Right renal cortex interstitium (tissue), 3 donors: Measurements from ENCODE around the gene DTWD2. TPM values are rescaled to one million over a fixed set of nuclear protein-coding genes. Genes with fewer than 3 reads are reported as not detected.
"Not testable (repeated sequence)": the region's sequence is repeated elsewhere in the genome, so short reads cannot be mapped to it uniquely, and the experiment has no call there.

ENCODE experiments used
- DNase-seq, 3 donors: peaks; one replicate each; pipeline ENCODE4 v3.0.0-alpha.2; 2013; ENCODE audit warnings: low read depth in 3 of 3, low spot score in 2 of 3
- polyA plus RNA-seq, 3 donors: library from polyadenylated mRNA; unstranded; fragments of 120-200 nt; gene quantifications; one replicate each; pipeline ENCODE4 v1.2.1, GENCODE V29; 2013; ENCODE audit not compliant: insufficient read length in 3 of 3

The DTWD2 gene
- polyA plus RNA-seq, 3 donors: 12.9 to 14.5 (median 13.8) TPM

DNA sequence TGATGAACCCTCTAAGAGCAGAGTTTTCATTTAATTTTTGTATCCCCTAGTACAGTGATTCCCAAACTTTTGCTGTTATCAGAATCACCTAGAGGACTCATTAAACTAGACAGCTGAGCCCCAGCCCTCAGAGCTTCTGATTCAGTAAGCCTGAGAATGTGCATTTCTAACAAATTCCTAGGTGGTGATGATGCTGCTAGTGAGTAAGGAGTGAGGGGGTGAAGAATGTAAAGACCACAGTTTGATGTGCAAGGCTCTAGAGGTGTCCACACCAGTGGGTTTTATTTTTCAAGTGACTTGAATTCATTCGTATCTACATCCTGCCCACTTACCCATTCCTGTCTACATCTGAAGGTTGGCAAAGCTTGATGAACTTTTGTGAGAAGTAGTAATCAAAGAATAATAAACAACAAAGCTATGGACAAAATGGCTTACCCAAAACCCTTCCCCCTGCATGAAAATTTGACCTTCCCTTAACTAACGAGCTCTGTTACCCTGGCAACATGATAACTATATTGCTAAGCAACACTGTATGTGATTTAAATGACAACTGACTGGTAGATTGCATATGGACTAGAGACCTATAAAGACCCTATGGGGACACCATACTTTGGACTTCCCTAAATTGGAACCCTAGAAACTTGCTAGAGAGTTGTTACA, 35.2 kb downstream of the DTWD2 start:
- no peak for DNase-seq

DNA sequence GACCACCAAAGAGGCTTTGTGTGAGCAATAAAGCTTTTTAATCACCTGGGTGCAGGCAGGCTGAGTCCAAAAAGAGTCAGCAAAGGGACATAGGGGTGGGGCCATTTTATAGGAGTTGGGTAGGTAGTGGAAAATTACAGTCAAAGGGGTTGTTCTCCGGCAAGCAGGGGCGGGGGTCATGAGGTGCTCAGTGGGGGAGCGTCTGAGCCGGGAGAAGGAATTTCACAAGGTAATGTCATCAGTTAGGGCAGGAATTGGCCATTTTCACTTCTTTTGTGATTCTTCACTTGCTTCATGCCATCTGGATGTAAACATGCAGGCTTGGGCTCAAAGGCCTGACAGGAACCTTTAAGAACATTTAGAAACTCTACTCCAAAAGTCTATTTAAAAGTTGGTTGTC, 36.0 kb downstream of the DTWD2 start:
- not testable (repeated sequence) for DNase-seq

DNA sequence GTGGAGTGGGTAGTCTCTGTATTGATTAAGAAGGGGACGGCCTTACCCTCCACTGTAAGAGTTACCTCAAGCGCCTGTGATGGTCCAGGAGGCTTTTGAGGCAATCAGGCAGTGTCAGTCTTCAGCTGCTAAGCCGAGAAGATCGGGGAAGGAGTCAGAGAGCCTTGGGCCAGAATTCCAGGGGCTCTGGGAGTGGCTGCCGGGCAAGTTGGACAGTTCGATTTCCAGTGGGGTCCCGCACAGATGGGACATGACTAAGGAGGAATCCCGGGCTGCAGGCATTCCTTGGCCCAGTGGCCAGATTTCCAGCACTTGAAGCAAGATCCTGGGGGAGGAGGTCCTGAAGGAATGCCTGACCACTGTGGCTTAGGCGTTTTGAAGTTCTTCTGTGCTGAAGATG, 38.0 kb downstream of the DTWD2 start:
- DNase-seq: not testable (repeated sequence)

DNA sequence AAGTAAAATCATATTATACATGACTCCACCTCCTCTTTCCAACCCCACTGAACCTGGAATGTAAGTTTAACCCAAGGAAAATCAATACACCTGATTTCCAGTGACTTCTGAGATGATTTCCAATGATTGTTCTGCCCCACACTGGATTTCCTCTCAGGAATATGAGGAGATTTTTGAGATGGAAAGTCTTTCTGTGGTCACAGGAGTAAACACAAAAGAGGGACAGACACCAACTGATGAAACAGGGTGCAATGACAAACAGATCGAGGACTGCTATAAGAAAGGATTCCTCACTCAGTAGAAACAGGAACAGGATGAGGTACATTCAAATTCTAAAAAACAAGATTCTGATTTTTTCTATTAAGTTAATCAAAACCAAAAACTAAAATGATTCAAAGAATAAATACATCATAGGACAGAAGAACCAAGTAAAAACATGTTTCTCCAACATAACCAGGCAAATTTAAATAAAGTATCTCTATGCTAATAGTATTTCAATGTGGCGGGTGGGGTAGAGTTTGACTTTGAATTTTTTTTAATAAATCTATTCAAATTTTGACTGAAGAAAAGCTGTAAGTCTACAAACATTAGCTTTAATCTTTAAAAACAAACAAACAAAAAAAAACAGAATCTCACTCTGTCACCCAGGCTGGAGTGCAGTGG, 42.1 kb downstream of the DTWD2 start:
- DNase-seq: no peak

DNA sequence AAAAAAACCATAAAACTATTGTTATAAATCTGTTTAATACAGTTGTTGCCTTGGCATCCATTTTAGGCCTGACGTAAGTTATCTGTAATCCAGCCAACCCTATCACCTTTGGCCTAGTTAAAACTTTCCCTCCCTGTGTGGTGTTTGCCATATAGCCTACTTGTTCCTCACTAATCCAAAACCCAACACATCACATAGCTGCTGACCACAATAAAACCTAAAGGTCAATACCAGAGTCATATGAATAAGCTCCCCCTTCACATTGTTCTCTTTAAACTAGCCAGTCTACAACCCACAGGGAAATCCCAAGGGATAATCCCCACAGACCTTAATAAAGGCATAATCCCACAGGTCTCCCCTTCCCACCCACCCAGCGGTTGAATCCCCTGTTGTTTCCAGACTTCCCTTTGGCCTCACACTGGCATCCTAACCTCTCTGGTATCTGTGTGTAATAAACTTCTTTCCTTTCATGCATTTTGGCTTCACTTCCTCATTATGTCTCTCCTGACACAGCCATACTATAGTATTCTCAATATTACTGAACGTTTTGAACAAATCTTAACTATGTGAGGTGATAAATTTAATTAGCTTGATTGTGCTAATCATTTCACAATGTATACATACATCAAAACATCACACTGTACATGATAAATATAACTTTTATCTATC, 50.8 kb downstream of the DTWD2 start:
- no peak for DNase-seq

DNA sequence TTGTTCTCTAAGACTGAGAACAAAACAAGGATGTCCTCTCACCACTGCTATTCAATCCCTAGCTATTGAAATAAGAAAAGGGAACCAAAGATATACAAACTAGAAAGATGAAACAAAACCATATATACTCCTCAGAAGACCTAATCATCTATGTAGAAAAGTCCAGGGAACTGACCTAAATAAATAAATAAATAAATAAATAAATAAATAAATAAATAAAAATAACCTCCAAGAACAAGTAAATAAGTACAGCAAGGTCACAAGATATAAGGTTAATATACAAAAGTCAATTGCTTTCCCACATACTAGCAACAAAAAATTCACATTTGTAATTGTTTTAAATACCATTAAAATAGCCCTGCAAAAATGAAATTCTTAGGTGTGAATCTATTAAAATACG, 54.6 kb downstream of the DTWD2 start:
- no peak for DNase-seq

DNA sequence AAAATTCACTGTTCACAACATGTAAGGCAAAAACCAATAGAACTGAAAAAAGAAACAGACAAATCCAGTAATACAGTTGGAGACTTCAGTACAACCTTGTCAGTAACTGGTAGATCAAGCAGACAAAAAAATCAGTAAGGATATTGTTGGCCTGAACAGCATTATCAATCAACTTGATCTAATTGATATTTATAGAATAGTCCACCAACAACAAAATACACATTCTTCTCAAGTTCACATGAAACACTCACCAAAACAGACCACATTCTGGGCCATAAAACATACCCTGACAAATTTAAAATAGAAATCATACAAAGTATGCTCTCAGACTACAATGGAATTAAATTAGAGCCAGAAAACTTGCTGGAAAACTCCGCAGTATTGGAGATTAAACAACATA, 56.8 kb downstream of the DTWD2 start:
- DNase-seq: no peak

DNA sequence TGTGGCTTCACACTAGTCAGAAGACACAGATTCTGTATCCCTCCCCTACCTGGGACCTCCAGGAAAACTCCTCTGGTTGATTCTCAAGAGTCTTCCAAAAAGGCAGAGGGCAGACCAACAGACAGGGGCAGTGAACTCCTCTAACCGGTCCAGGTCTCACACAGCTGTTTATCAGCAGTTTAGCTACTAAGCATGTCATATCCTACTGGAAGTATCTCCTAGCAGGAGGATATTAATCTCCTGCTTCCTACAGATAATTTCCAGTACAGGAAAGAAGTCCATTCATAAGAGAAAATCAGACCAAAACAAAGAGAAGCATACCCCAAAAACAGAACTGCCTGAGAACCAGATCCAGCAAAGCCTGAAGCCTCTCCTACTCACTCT, 64.3 kb downstream of the DTWD2 start:
- DNase-seq: no peak

DNA sequence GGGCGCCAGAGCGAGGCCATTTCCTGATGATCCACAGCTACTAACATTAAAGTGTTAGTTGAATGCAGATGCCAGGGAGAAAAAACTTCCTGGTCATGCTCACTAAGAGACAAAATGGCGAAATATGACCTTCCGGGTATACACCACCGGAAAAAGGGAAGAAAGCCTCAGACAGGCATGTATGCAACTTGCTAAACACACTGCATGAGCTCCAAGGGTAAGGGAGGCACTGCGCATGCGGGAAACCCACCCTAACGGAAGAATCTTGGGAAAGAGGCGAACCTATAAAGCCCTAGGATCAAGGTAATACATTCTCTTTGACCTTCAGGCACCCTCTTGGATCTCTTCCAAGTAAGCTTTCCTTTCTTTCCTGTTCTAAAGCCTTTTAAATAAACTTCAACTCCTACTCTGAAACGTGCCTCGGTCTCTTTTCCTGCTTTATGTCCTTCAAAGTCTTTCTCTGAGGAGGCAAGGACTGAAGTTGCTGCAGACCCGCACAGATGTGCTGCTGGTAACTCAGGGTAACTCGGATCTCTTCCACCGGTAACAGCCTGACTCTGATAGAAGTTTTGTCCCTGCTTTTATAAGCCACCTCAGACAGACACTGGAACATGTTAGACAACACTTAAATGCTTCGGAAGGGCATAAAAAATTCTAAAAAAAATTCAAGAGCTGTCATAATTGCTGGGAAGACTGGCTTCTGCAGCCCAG, 64.9 kb downstream of the DTWD2 start:
- DNase-seq: no peak

DNA sequence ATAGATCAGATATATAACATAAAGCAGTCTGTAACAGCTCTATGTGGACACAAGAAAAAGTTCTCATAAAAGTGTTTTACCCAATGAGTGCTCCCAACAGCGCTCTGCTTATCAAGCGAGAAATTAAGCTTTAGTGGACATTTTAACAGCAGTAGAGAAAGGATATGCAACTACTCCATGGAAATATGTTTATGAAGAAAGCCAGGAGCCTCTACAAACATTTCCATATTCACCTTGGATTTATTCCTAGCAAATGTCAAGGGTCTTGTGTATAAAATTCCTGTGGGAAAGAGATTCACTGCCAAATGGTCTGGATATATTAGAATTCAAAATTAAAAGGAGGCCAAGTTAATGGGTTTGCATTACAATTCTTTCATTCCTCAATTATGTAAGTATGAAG, 66.5 kb downstream of the DTWD2 start:
- peak; percentile 2 to 12 (median 5) for DNase-seq

DNA sequence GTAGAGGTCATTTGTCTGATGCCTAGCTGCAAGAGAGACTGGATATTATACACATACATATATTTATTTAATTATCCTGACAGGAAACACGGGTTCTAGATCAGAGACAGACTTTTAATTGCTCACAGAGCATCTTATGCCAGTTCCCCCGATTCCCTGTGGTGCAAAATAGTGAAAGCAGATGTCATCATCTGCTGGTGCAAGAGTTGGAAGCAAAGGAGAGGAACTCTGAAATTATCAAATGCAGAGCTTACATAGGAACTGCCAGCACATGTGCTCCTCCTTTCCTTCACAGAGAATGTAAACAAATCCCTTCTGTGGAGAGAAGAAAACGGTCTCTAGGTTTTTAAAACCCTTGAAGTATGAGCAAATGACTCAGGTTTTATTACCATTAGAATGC, 69.3 kb downstream of the DTWD2 start:
- no peak for DNase-seq

DNA sequence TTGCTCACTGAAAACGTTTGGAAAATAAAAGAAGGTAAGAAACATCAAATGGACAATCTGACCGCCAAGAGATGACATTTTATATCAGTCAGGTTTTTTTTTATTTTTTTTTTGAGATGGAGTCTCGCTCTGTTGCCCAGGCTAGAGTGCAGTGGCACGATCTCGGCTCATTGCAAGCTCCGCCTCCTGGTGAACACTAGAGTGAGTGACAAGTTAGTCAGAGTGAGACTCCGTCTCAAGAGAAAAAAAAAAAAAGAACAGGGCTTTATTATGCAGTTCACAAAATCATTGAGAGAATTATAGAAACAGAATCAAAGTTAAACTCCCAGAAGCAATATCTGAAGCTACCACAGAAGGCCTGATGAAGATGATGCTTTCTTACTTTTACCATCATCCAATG, 70.1 kb downstream of the DTWD2 start:
- no peak for DNase-seq

DNA sequence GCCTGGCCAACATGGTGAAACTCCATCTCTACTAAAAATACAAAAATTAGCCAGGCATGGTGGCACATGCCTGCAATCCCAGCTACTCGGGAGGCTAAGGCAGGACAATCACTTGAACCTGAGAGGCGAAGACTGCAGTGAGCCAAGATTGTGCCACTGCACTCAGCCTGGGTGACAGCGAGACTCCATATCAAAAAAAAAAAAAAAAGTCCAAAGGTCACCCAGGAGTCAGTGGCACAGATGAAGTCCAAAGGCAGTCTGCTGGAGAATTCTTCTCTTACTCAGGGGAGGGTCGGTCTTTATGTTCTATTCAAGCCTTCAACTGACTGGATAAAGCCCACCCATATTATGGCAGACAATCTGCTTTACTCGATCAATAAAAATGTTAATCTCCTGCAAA, 80.8 kb downstream of the DTWD2 start:
- DNase-seq: not testable (repeated sequence)

DNA sequence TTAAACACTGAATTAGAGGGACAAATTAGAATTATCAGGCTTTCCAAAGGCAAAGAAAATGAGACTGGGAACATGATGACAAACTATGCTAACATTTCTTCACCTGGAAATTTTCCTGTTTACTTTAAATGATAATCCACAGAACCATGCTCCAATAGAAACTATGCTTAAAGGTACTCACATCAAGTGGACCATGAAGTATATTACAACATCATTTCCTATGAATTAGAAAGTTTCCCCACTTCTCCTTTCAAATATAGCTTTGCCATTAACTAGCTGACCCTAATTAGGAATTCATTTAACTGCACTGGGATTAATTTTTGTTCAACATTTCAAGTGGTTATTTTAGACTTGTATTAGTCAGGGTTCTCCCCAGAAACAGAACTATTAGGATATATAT, 81.4 kb downstream of the DTWD2 start:
- no peak for DNase-seq

DNA sequence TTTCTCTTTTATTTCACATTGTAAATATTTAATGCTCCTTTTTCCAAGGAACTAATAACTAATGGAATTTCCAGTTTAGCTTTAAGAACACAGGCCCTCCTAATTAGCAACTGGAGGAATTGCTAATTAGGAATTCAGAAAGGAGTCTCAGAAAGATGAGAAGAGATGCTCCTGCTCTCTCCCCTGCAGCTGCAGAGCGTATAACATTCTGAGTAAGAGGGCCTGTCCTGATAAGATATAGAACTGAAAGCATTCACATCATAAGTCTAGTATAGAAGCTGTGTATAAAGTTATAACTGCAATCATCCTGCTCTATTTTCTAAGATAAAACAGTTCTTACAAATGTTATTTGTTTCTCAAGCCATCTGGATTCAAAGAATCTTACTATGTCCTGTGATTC, 83.2 kb downstream of the DTWD2 start:
- DNase-seq: no peak

DNA sequence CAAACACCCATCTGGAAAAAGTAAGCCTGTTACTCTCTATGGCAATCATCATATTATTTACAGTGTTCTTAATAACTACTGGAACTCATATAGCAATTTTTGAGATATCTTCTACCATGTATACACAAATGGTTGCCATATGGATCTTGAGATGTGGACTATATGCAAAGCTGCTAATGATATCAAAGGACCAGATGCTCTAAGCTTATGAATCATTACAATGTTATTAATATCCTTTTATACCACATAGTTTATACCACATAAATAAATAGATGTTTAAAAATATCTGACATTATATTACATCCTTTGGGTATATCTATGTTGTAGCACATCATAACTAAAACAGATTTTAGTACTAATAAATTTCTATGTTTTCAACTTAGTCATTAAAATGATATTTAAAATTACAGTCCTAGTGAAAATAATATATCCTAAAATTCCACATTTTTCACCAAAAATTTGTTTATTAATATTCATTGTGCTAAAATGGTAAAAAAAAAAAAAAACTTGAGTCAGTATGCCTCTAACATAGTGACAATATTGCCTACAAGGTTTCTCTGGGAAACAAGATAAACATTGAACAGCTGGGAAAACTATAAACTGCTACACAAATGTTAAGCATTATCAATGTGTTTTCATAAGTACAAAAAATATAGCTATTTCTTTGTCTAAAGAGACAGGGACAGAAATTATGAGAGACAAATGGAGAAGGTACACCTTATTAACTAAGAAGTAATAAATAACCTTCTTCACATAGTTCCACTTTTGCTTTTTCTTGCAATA, 85.5 kb downstream of the DTWD2 start:
- no peak for DNase-seq

DNA sequence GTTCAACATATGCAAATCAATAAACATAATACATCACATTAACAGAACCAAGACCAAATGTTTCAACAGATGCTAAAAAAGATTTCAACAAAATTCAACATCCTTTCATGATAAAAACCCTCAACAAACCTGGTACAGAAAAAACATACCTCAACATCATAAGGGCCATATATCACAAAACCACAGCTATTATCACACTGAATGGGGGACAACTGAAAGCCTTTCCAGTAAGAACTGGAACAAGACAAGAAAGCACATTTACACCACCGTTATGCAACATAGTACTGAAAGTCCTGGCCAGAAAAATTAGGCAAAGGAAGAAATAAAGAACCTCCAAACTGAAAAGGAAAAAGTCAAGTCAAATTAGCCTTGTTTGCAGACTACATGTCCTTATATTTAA, 93.6 kb downstream of the DTWD2 start:
- DNase-seq: no peak

DNA sequence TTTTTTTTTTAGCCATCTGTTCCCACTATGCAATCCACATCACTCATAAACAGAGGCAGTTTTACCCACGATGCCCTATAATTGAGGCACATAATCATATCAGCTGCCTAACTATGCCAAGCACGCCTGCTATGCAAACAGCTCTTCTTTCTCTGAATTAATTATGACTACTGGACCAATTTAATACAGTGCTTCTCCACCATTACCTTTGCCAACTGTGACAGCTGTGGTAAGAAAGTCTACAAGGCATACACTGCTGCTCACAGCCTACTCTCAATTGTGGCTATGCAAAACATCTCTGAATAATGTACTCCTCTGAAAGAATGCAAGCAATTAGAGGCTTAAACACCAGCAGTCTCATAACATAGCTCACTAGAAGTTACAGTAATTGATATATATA, 97.1 kb downstream of the DTWD2 start:
- no peak for DNase-seq

DNA sequence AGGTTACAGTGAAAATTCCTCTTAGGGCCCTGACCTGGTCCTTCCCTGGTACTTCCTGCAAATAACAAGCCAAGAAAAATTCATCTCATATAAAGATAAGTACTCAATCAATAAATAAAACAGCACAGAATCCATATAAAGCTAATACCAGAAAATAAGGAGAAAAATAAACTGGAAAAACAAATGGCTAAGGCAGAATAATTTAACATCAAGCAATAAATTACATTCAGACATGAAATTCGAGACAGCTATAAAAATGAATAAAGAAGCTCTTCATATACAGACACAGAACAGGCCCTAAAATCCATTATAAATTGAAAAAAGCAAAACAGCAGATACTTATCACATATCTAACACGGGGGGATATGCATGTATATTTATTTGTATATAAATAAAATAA, 99.2 kb downstream of the DTWD2 start:
- DNase-seq: no peak

DNA sequence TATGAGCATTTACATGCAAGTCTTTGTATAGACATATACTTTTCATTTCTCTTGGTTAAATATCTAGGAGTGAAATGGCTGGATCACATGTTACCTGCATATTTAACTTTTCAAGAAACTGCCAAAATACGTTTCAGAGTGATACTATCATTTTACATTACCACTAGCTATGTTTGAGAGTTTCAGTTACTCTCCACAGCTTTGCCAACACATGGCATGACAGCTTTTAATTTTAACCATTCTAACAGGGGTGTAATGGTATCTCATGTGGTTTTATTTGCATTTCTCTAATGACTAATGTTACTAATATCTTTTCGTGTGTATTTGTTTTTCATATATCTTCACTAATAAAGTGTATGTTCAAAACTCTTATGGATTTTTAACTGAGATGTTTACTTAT, 99.8 kb downstream of the DTWD2 start:
- no peak for DNase-seq

DNA sequence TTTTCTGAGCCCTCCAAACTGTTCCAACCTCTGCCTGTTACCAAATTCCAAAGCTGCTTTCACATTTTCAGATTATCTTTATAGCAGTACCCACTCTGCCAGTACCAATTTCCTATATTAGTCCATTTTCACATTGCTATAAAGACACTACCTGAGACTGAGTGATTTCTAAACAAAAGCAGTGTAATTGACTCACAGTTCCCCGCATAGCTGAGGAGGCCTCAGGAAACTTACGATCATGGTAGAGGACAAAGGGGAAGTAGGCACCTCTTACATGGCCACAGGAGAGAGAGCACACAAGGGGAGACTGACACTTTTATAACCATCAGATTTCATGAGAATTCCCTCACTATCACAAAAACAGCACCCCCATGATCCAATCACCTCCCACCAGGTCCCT, 105.0 kb downstream of the DTWD2 start:
- no peak for DNase-seq
